H1 (cell line): ENCODE data around the gene RBM14. TPM values are rescaled to one million over a fixed set of nuclear protein-coding genes. Genes with fewer than 3 reads are reported as not detected.
A peak's percentile ranks its signal among the peaks of the same experiment; 100 is the strongest.

Experiments
- CREB1 ChIP-seq: IDR thresholded peaks from 2 replicates; pipeline ENCODE4 v1.6.1; 2012; ENCODE audit warnings: inconsistent platforms
- POLR2A ChIP-seq, 2 experiments: IDR thresholded peaks; 1 replicate in 1 of 2; 2 replicates in 1 of 2; pipeline ENCODE4 v1.6.1; 2011; ENCODE audit warnings: low read depth in 2 of 2, low read length in 2 of 2, mild to moderate bottlenecking in 2 of 2; ENCODE audit errors: control extremely low read depth in 1 of 2
- POLR2AphosphoS5 ChIP-seq: IDR thresholded peaks from 2 replicates; pipeline ENCODE4 v1.6.1; 2011; ENCODE audit warnings: low read depth, low read length
- RBBP5 ChIP-seq: IDR thresholded peaks from 2 replicates; pipeline ENCODE4 v1.7.1; 2012; ENCODE audit warnings: low read depth, mild to moderate bottlenecking, inconsistent platforms, low read length, moderate library complexity, borderline replicate concordance
- RFX5 ChIP-seq: IDR thresholded peaks from 2 replicates; pipeline ENCODE4 v1.6.1; 2011; ENCODE audit warnings: low read depth, low read length, improper control_type of control experiment, borderline replicate concordance
- SIRT6 ChIP-seq: IDR thresholded peaks from one replicate; pipeline ENCODE4 v1.7.1; 2012; ENCODE audit warnings: low read length, inconsistent platforms
- SUZ12 ChIP-seq: fragments of 200-600 bp; sonication (generic); IDR thresholded peaks from 2 replicates; pipeline ENCODE4 v1.6.1; 2012; ENCODE audit warnings: mild to moderate bottlenecking, inconsistent platforms, low read length, moderate library complexity, mixed read lengths
- TAF1 ChIP-seq: IDR thresholded peaks from 2 replicates; pipeline ENCODE4 v1.6.1; 2011; ENCODE audit warnings: mild to moderate bottlenecking, low read depth, low read length
- YY1 ChIP-seq: IDR thresholded peaks from 2 replicates; pipeline ENCODE4 v1.6.1; 2011; ENCODE audit warnings: low read depth, mild to moderate bottlenecking, low read length
- polyA plus RNA-seq, 7 experiments: library from polyadenylated mRNA; depleted of rRNA in 3 of 7; stranded (reverse) in 5 of 7; unstranded in 2 of 7; fragments of >200 nt in 5 of 7; fragments of 200-250 nt in 2 of 7; gene quantifications; 1 replicate in 5 of 7; 2 replicates in 1 of 7; 4 replicates in 1 of 7; pipeline versions ENCODE4 v1.2.1 to v1.2.3, GENCODE V29; 2011 to 2013; ENCODE audit warnings: missing spikeins in 2 of 7, mixed read lengths in 2 of 7
- total RNA-seq: library from RNA; stranded (reverse); fragmentation: NEBNext Ultra II Directional; extraction: Animal tissue kit (Norgen Biotek cat#: 25700); gene quantifications from 2 replicates; pipeline ENCODE4 v1.2.1, GENCODE V29; 2021

RBM14 gene
- total and polyA plus RNA-seq, 2 of the 8 experiments (the other 6 are each of a cell fraction or from before 2014, with no cell fraction given) = 67.2 to 142 TPM

DNA sequence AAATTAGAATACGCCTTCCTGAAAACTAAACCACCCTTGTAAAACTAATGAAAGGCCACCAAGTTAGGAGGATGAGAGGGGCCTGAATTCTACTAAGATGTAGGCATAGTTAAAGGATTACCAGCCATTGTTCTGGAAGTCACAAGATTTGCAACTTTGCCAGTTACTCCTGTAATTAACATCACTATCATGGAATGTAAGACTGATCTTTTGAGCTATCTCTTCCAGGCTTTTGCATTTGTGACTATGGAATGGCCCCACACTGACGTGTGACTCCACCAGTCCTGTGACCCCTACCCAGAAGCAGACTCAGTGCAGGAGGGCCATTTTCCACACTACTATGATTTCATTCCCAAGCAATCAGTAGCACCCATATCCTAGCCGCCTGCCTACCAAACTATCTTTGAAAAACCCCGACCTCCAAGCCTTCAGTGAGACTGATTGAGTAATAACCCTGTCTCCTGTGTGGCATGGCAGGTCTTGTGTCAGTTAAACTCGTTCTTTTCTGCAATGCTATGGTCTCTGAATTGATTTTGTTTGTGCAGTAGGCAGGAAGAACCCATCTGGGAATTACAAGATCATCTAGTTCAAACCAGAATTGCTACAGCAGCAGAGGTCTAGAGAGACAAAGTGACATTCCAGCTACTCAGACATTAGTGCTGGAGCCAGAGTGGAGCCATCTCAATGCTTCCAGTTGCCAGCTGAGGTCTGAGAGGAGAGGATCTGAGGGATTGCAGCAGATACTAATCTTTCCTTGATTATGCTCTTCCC lies 46.2 kb upstream of the RBM14 start (continued):
- TF ChIP-seq RBBP5 (no peak), TAF1 (peak; percentile 38; the same call in 1 of the 2 replicates), CREB1 (no peak), SUZ12 (no peak), RFX5 (no peak), YY1 (no peak), SIRT6 (no peak), POLR2A (IDR thresholded peaks at IDR 0.05; ENCODE audit: control extremely low read depth in 1 of 2, low read depth in 2 of 2, low read length in 2 of 2) (peak in 1 of 2 experiments; percentile 51; a peak in 2 of 3 replicates), POLR2AphosphoS5 (peak; percentile 22; the same call in 1 of the 2 replicates)
